ENCODE data around the gene RND1. TPM values are rescaled to one million over a fixed set of nuclear protein-coding genes. Genes with fewer than 3 reads are reported as not detected.

Gene RND1
- polyA plus RNA-seq, 1 of the 3 experiments (the other 2 are of a cell fraction), result 0.39 TPM

DNA sequence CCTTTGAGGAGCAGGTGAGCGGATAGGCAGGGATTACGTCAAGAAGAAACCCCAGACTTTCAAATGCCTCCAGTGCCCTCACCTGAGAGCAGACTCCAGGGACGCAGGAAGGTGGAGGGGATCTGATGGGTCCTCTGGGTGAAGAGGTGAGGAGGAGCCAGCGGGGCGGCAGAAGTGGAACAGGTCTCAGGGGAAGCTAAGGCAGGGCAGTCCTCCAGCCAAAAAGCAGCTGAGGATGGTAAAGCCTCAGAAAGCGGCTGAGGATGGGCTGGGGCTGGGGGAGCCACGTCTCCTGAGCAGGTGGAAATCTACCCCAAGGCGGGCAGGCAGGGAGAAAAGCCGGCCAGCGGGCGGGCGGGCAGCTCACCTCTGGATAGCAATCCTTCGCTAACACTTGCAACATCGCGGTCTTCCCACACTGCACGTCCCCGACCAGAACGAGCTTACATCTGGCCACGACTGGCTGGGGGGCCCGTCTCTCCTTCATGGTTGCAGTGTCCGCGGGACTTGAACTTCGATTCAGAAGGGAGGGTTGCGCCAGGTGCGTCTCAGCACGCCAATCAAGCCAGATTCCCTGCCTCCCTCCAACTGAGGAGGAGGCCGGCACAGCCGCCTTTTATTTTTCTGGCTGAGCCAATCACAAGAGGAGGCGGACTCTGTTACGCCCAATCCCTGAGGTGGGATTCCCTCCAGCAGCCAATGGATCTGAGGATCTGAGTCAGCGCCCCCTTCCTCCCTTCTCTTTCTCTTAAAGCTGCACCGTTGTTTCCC is at the start of gene RND1 (continued):
- no peak for TF ChIP-seq CTCF (IDR thresholded peaks at IDR 0.05)
- no peak for TF ChIP-seq SIN3A (IDR thresholded peaks at IDR 0.05; ENCODE audit: borderline replicate concordance, low read depth, low read length)
- TF ChIP-seq MEF2A (IDR thresholded peaks at IDR 0.05; ENCODE audit: borderline replicate concordance, low read depth), result no peak
- no peak for TF ChIP-seq FOXJ3 (CRISPR knock-in tag; IDR thresholded peaks at IDR 0.05)
- no peak for TF ChIP-seq CHD2 (IDR thresholded peaks at IDR 0.05; ENCODE audit: low read length, partially characterized antibody)
- TF ChIP-seq TCF12 (IDR thresholded peaks at IDR 0.05), result no peak
- no peak for TF ChIP-seq SMC3 (IDR thresholded peaks at IDR 0.05; ENCODE audit: low read depth, low read length)
- TF ChIP-seq PBX3 (IDR thresholded peaks at IDR 0.05), result peak; percentile 93
- TF ChIP-seq ELF1 (IDR thresholded peaks at IDR 0.05), result 0 out of 2 replicates have a peak, but pooled peaks have one; percentile 27
- TF ChIP-seq, protein P1, sequence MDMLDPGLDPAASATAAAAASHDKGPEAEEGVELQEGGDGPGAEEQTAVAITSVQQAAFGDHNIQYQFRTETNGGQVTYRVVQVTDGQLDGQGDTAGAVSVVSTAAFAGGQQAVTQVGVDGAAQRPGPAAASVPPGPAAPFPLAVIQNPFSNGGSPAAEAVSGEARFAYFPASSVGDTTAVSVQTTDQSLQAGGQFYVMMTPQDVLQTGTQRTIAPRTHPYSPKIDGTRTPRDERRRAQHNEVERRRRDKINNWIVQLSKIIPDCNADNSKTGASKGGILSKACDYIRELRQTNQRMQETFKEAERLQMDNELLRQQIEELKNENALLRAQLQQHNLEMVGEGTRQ (IDR thresholded peaks at IDR 0.05; ENCODE audit: borderline replicate concordance, low read depth, low read length), result no peak

DNA sequence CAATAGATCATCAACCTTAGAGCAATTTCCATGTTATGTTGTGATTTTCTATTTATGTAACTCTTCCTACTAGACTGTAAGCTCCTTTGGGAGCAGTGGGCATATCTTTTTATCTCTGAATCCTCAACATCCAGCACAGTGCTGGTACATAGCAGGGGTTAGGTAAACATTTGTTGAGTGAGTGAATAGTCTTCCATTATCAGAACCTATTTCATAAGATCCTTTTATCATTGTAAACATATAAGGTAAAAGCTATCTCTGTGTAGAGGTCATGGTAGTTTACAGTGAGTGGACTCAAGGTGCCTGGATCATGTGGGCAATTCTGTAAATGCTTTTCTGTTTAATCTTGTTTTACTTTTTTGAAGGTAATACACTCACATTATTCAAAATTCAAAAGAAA is 44.5 kb upstream of the RND1 start:
- no peaks in the 10 kb centered on the region for H3K79me2 ChIP-seq (ENCODE audit: insufficient read depth)
- DNase-seq, result no peak
- no peaks in the 10 kb centered on the region for H3K9me2 ChIP-seq
- H3K9me3 ChIP-seq, result no peaks in the 10 kb centered on the region
- no peak overlapping the region for H3K4me3 ChIP-seq (ENCODE audit: low read depth in 2 of 2, low read length in 1 of 2)
- H4K20me1 ChIP-seq (ENCODE audit: insufficient read depth), result no peaks in the 10 kb centered on the region
- H3K36me3 ChIP-seq (replicated peaks in 1 of 2; ENCODE audit: control insufficient read depth in 1 of 2, insufficient read depth in 2 of 2, low read length in 1 of 2), result no peaks in the 10 kb centered on the region
- no peak overlapping the region for H3K4me2 ChIP-seq
- ChIA-PET CTCF (interaction anchor here (1.1 to 1.8 kb wide), 4 partner anchors 11 to 57 kb away, joined by 3 to 9 read pairs (median 4); no protein-coding TSS in a partner anchor), POLR2A (no interaction called here)
- no peaks in the 10 kb centered on the region for H3F3A ChIP-seq (replicated peaks; ENCODE audit: insufficient read depth)
- no peaks in the 10 kb centered on the region for H3K27me3 ChIP-seq (ENCODE audit: insufficient read depth)
- H3K27ac ChIP-seq (ENCODE audit: low read depth in 2 of 2, low read length in 1 of 2), result no peak overlapping the region
- no peak overlapping the region for H2AFZ ChIP-seq (ENCODE audit: low read depth)
- H3K4me1 ChIP-seq (ENCODE audit: control insufficient read depth in 1 of 2, insufficient read depth in 2 of 2, low read depth in 1 of 2, low read length in 1 of 2), result no peaks in the 10 kb centered on the region; a peak in 1 of 4 replicates
- H3K9ac ChIP-seq, result no peak overlapping the region
- no peak for TF ChIP-seq JUND (IDR thresholded peaks at IDR 0.05)
- no peak for TF ChIP-seq NRF1 (IDR thresholded peaks at IDR 0.05; ENCODE audit: low read depth, low read length)
- TF ChIP-seq GATA2 (CRISPR knock-in tag; IDR thresholded peaks at IDR 0.05), result no peak
- no peak for TF ChIP-seq ZBTB33 (IDR thresholded peaks at IDR 0.05; ENCODE audit: borderline replicate concordance, low read depth)
- TF ChIP-seq TCF12 (IDR thresholded peaks at IDR 0.05), result no peak
- TF ChIP-seq POLR2AphosphoS5 (IDR thresholded peaks at IDR 0.05; ENCODE audit: low read depth, low read length), result no peak
- no peak for TF ChIP-seq ELF1 (IDR thresholded peaks at IDR 0.05)
- TF ChIP-seq YY1 (IDR thresholded peaks at IDR 0.05; ENCODE audit: low read depth), result no peak
- TF ChIP-seq RAD21 (IDR thresholded peaks at IDR 0.05; ENCODE audit: low read length), result no peak
- TF ChIP-seq PBX3 (IDR thresholded peaks at IDR 0.05), result no peak
- no peak for TF ChIP-seq USF1 (IDR thresholded peaks at IDR 0.05; ENCODE audit: borderline replicate concordance, low read depth)
- no peak for TF ChIP-seq RCOR1 (IDR thresholded peaks at IDR 0.05; ENCODE audit: low read length)
- TF ChIP-seq GABPA (IDR thresholded peaks at IDR 0.05; ENCODE audit: low read depth), result no peak
- TF ChIP-seq SMC3 (IDR thresholded peaks at IDR 0.05; ENCODE audit: low read depth, low read length), result no peak
- no peak for TF ChIP-seq FOXJ3 (CRISPR knock-in tag; IDR thresholded peaks at IDR 0.05)
- no peak for TF ChIP-seq EP300 (IDR thresholded peaks at IDR 0.05; ENCODE audit: borderline replicate concordance in 1 of 2, low read depth in 1 of 2, low read length in 1 of 2)
- TF ChIP-seq FOSL2 (IDR thresholded peaks at IDR 0.05; ENCODE audit: borderline replicate concordance, low read depth), result no peak

All from SK-N-SH (cell line).